Posterior vena cava (tissue), 2 donors: ENCODE data around the gene GPR108. TPM values are rescaled to one million over a fixed set of nuclear protein-coding genes. Genes with fewer than 3 reads are reported as not detected.
"Not testable (repeated sequence)": the region's sequence is repeated elsewhere in the genome, so short reads cannot be mapped to it uniquely, and the experiment has no call there.

Experiments used
- DNase-seq: peaks from one replicate; pipeline ENCODE4 v3.0.0-alpha.2; 2020; ENCODE audit warnings: low spot score
- intact Hi-C, 2 donors: fragments of 100-400 bp; cut with DNase I; formaldehyde crosslinking; loops; one replicate each; pipeline versions ENCODE4 v1.14.1 to v1.14.2; 2022 to 2023
- long read RNA-seq, 2 donors: library from polyadenylated mRNA; unstranded; transcript quantifications; one replicate each; pipeline ENCODE4 v2.0.0, GENCODE V29; 2020 to 2021
- total RNA-seq, 2 donors: library from RNA; stranded (reverse); fragmentation: NEBNext Ultra II Directional; extraction: Animal tissue kit (Norgen Biotek cat#: 25700); gene quantifications; one replicate each; pipeline ENCODE4 v1.2.1, GENCODE V29; 2021
- donor health status: DM: yes; HTN: yes; CAD: no.
- donor health status: DM: yes; HTN: yes; CAD: no.

Gene GPR108
- total RNA-seq = 10 to 100 TPM; 39.3 to 43.4 TPM
- long read RNA-seq, donor 1, transcript GPR108-201 (18 exons, 2,057 nt) = major isoform, 9 of 31 reads
- long read RNA-seq, donor 1, transcript GPR108-202 (18 exons, 2,009 nt) = minor isoform, 7 of 31 reads
- long read RNA-seq, donor 1, partial matches to known transcripts = 6 of 31 reads
- long read RNA-seq, donor 1, other reads (novel, unspliced or antisense) = 9 of 31 reads
- long read RNA-seq, donor 2, transcript GPR108-201 (18 exons, 2,057 nt) = major isoform, 111 of 176 reads
- long read RNA-seq, donor 2, transcript GPR108-202 (18 exons, 2,009 nt) = minor isoform, 21 of 176 reads
- long read RNA-seq, donor 2, partial matches to known transcripts = 15 of 176 reads
- long read RNA-seq, donor 2, other reads (novel, unspliced or antisense) = 29 of 176 reads

DNA sequence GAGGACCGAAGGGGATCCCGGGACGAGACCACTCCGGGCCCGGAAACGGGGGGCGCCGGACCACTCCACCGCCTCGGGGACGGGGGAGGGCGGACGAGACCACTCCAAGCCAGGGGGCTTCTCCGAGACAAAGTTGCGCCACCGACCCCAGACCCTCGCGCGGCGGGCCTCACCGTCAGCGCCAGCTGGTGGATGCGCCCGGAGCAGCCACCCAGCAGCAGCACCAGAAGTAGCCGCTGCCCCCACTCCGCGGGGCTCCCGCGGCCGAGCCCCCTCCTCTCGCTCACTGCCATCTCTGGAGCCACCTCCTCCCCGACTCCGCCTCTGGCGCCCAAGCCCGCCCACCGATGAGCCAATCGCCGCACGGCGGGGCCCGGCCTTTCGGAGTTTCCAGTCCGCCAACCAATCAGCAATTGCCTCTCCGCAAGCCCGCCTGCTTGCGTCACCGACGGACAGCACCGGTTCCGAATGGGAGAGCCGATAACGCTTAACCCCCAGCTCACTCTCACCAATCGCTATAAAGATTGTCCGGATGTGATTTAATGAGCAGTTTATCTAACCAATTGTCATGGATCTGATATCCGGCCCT, at the start of gene GPR108:
TSS of gene GPR108 (minus strand) at position 297 of the 589 bp plus-strand sequence. CDS start at position 293, 4 bp downstream.
- intact Hi-C loops = no loop called here
- DNase-seq = peak; percentile 100

DNA sequence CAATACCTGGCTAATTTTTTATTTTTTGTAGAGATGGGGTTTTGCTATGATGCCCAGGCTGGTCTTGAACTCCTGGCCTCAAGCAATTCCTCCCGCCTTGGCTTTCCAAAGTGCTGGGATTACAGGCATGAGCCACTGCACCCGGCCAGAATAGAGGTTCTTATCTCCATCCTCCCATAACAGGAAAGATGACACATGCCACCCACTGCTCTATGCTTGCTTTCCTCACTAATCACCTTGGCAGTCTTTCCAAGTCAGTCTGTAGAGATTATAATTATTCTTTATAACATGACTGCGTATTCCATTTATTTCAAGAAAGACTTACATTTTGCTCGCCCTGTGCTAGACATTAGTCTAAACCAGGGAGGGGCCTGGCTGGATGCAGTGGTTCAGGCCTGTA, 41.8 kb upstream of the GPR108 start:
- intact Hi-C loops = no loop called here
- DNase-seq = no peak

DNA sequence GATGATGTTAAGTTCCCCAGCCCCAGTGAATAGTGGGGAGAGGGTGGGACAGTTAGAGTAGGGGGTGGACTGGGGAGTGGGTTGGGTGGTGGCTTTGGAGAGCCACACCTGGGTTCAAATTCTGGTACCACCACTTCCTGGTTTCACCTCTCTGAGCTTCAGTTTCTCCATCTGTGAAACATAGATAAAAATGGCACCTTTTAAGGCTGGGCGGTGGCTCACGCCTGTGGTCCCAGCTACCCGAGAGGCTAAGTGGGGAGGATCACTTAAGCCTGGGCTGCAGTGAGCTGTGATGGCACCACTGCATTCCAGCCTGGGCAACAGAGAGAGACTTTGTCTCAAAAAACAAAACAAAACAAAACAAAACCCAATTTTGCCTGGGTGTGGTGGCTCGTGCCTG, 41.0 kb upstream of the GPR108 start:
- intact Hi-C loops = no loop called here
- no peak for DNase-seq

DNA sequence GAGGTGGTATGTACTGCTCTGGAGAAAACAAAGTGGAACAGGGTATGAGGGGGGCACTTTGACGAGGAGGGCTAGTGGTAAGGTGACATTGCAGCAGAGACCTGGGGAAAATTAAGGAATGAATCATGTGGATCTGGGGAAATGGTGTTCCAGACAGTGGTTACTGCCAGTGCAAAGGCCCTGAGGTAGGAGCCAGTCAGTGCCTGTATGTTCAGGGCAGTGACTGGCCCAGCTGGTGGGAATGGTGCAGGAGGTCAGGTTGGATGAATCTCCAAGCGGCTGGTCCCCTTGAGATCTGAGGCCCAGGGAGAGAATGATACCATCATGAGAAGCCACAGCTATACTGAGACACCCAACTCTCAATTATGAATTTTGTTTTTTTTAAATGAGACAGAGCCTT, 40.1 kb upstream of the GPR108 start:
- intact Hi-C loops = no loop called here
- DNase-seq = no peak

DNA sequence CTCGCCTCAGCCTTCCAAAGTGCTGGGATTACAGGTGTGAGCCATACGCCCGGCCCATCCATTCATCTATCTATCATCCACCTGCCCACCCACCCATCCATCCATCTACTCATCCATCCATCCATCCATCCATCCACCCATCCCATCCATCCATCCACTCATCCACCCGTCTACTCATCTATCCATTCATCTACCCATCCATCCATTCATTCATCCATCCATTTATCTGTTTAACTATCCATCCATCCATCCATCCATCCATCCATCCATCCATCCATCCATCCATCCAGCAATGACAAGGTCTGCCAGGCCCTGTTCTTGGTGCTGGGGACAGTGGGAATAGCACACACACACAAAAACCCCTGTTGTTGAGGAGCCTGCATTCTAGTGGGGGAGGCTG, 39.6 kb upstream of the GPR108 start:
- DNase-seq = no peak
- intact Hi-C loops = no loop called here

DNA sequence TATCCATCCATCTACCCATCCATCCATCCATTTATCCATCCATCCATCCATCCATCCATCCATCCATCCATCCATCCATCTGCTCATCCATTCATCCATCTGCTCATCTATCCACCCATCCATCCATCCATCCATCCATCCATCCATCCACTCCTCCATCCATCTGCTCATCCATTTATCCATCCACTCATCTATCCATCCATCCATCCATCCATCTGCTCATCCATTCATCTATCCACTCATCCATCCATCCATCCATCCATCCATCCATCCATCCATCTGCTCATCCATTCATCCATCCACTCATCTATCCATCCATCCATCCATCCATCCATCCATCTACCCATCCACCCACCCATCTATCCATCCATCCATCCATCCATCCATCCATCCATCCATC, 38.7 kb upstream of the GPR108 start:
- DNase-seq, intact Hi-C loops: not testable (repeated sequence)

DNA sequence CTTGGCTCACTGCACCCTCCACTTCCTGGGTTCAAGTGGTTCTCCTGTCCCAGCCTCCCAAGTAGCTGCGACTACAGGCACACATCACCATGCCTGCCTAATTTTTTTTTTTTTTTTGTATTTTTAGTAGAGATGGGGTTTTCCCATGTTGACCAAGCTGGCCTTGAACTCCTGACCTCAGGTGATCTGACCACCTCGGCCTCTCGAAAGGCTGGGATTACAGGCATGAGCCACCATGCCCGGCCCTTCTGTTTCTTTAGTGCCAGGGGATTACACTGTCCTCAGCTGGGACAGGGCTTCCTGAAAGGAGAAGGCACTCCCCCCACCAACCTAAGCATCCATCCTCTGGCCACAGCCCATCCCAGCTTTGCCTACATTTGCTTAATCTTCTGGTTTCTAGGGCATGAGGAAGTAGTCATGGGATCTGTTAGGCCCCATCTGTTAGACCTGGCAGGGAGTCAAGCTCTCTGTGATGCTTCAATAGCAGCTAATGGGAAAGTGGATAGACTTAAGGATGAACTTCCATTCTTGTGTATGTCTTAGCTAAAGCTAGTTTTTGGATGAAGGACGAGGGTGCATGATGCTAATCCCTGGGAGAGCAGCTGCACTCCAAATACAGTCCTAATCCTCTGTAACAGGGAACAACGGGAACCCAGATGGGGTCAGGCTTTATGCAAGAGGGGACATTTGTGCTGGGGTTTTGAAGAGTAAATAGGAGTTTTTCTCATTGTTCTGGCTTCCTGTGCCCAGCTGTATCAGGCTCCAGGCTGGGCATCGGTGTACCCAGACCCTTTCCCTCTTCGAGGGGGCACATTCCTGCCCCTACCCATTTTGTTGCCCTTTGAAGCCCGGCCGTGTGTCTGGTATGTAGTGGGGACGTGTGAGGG, 37.7 kb upstream of the GPR108 start:
- intact Hi-C loops = no loop called here
- DNase-seq = no peak

DNA sequence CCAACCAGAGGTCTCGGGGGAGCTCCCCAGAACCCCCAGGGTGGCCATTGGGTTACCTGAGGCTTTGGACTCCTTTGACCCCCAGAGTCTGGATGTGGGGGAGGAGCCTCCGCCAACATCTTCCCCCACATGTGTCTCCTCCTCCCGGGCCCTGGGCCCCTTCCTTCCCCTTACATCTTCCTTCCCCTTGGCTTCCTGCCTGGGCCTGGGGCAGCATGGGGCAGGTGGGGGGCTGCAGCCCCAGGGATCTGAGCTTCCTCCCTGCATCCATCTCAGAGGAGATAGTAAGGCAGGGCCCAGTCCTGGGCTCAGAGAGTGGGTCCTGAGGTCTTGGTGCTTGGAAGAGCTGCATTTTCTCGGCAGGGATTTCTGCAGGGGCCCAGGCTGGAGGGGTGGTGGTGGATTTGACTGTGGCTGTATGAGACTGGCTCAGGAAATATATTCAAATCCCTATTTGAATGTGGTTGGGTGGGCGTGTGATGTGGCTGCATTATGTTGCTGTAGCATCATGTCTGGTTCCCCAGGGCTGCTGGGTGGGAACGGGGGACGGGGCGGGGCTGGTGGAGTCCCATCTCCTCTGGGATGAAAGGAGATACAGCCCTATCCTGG, 36.0 kb upstream of the GPR108 start:
- intact Hi-C loops = no loop called here
- no peak for DNase-seq

DNA sequence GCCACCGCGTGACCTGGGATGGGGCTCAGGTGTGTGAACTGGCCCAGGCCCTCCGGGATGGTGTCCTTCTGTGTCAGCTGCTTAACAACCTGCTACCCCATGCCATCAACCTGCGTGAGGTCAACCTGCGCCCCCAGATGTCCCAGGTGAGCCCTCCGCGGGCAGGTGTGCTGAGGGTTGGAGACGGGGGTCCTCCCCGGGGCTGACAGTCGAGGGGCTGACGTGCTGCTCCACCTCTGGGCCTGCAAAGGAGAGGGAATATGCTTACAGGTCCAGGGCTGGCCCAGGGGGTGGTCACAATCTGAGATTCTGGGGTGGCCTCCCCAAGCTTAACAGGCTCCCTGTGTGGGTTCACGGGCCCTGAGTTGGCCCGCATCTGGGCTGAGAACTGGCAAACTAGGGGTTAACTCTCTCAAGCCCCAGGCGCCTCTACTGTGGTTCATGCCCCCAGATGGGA, 35.5 kb upstream of the GPR108 start:
- DNase-seq = no peak
- intact Hi-C loops = no loop called here

DNA sequence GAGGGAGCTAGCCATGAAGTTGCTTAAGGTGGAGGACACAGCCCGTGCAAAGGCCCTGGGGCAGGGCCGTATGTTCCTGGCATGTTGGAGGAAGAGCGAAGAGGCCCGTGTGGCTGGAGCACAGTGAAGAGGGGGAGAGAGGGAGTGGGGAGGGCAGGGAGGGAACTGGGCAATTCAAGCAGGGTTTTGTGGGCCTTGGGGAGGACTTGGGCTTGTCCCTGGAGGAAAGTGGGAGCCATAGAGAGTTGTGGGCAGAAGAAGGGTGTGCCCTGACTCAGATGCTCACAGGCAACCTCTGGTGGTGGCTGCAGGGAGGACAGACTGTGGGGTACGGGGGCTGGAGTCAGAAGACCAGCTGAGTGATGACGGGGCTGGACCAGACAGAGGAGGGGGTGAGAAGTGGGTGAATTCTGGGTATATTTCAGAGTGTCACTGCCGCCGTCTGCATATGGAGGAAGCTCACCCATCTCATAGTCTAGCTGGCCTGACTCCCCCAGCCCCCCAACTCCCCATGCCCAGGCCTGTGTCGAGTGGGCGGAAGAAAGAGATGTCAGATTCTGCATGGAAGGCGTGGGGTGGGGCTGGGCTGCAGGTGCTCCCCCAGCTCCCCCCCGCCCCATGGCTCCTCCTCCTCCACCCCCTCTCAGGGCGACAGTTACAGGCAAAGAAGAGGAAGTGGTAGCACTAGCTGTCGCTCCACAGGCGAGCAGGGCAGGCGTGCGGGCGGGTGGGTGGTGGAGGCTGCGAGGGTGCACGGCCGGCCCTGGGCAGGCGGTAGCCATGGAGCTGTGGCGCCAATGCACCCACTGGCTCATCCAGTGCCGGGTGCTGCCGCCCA, 34.9 kb upstream of the GPR108 start, which contains the start of gene VAV1:
TSS of gene VAV1 (plus strand) at position 681 of the 838 bp plus-strand sequence. CDS start at position 781, 100 bp downstream.
- intact Hi-C loops = no loop called here
- peak; percentile 92 for DNase-seq

DNA sequence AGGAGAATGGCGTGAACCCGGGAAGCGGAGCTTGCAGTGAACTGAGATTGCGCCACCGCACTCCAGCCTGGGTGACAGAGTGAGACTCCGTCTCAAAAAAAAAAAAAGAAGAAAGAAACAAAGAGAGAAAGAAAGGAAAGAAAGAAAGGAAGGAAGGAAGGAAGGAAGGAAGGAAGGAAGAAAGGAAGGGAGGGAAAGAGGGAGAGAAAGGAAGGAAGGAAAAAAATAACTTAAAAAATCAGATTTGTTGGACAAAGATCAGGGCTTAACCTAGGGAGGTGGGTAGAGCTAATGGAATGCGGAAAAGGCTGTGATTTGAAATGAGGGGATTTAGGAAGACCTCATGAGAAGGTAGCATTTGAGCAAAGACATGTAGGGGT, 34.3 kb upstream of the GPR108 start:
- DNase-seq, intact Hi-C loops: not testable (repeated sequence)

DNA sequence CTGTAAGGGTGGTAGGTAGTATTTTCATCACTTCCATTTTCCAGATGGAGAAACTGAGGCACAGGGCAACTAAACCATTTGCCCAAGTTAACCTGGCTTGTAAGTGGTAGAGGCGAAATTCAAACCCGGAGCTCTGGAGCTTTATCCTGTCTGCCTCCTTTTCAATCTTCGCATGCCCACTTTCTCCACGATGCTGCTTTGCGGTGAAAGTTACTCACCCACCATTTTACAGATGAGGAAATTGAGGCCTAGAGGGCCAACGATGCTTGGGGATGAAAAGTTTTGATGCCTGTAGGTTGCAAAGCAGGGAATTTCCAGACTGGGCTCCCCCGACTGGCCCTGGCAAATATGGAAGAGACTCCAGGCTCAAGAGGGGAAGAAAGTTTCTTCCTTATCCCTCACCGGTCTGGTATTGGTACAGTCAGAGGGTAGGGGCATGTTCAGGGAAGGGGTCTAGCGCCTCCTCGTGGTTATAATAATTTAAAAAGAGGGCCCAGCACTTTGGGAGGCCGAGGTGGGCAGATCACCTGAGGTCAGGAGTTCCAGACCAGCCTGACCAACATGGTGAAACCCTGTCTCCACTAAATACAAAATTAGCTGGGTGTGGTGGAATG, 31.7 kb upstream of the GPR108 start:
- intact Hi-C loops = no loop called here
- no peak for DNase-seq

DNA sequence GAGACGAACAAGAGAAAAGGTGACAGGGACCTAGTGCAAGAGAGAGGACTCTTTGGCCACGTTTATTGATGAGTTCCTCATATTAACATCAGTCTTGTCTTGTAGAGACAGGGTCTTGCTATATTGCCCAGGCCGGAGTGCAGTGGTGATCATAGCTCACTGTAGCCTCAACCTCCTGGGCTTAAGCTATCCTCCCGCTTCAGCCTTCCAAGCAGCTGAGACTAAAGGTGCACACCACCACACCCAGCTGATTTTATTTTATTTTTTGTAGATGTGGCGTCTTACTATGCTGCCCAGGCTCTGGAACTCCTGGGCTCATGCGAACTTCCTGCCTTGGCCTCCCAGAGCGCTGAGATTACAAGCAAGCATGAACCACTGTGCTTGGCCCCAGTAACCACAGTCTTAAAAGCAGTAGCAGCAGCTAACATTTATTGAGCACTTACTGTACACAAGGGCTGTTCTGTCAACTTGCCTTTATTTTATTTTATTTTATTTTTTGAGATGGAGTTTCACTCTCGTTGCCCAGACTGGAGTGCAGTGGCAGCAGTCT, 30.9 kb upstream of the GPR108 start:
- no peak for DNase-seq
- intact Hi-C loops = no loop called here

DNA sequence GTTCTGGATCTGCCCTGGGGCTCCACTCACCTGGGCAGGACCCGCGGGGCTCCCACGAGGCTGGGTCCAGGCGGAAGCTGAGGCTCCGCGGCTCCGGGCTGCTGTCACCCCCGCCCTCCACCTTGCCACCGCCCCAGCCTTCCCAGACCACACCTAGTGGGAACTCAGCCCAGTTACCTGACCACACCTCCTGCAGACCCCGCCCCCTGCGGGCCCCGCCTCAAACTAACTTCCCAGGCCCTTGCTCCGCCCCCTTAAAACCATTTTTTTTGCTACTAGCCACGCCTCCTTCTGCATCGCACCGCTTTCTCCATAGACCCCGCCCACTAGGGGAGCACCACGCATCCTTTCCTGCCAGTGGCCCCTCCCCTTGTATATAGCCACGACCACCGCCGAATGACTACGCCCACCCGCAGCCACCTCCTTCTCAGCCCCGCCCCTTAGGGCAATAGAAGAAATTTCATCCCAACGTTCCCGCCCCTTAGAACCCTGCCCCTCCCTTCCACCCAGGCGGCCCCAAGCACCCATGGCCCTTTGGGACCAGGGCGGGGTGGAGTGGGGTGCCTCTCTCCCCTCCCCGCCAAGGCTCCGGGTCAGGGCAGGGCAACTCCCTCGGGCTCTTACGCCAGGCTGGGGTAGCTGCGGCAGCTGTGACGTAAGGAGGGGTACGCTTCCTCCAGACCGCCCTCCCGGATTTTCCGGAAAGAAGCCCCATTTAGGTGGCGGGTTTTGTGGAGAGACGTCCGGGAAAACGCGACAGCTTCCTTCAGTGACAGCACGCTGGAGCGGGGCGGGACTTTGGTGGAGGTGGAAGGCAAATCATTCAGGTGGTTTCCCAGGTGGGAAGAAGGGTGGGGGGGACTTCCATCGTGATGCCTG, 30.2 kb upstream of the GPR108 start, which contains the start of gene SH2D3A:
TSS of gene SH2D3A (minus strand) at position 79 of the 879 bp plus-strand sequence. CDS start 3,687 bp downstream, outside the sequence.
- DNase-seq = peak; percentile 87
- intact Hi-C loops = no loop called here

DNA sequence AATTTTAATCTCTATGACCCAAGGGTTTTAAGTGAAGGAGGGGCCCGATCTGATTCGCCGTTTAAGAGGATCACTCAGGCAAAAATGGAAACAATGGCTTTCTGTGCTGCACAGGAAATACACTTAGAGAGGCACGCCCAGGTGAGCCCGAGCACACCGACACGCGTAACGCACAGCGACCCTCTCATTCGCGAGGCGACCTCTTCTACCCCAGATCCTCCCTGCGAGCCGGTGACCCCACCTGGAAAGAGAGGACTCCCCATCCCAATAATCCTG, 29.6 kb upstream of the GPR108 start:
- intact Hi-C loops = no loop called here
- DNase-seq = no peak

DNA sequence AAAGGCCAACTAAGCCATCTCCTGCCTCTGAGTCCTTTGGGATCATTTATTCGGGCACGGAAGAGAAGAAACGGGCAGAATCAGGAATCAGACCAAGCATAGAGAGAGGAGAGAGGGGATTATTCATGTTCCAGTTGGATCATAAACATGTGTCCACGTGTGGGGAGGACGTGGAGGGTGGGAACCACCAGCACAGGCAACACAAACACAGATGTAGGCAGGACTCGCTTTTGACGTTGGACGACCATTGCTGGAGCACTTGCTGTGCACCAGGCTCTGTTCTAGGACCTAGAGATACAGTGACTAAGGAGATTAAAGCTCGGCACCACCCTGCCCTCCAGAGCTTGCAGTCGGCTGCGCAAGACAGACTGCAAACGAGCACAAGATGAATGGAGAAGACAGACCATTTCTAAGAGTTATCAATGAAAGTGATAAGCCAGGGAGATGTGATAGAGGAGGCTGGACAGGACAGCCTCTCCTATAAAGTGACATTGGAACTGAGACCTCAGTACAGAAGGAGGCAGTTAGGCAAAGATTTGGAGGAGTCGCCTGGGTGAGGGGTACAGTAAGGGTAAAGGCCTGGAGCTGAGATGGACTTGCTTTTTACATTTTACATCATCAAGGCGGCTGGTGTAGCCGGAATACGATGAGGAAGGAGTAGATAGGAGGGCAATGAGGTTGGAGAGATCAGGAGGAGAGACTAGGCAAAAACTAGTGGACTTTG, 29.1 kb upstream of the GPR108 start:
- DNase-seq = no peak
- intact Hi-C loops = no loop called here
